GM18907 (cell line): ENCODE data around the gene MAFB.

Experiments
- ATAC-seq: cut with Tn5 transposase; IDR thresholded peaks from one replicate; pipeline ENCODE4 v1.9.1; 2021; ENCODE audit warnings: mild to moderate bottlenecking, moderate library complexity; ENCODE audit not compliant: unreplicated experiment

The MAFB gene

GRCh38 chr20:40635971-40636370 lies 53.1 kb downstream of the MAFB start:
- no peak for ATAC-seq
